NCI-H345 (cell line): ENCODE data around the gene TRERF1.
"Not testable (repeated sequence)": the region's sequence is repeated elsewhere in the genome, so short reads cannot be mapped to it uniquely, and the experiment has no call there.

Source experiments
- DNase-seq: peaks from one replicate; lab custom pipeline; 2025; lab: John Stamatoyannopoulos, UW

TRERF1 gene

GRCh38 chr6:42451333-42452170, at the start of gene TRERF1:
Gene TRERF1, minus strand, starts transcription at chr6:42451926. Its CDS starts 182,336 bp downstream, at chr6:42269590.
- peak; percentile 86 for DNase-seq

DNA sequence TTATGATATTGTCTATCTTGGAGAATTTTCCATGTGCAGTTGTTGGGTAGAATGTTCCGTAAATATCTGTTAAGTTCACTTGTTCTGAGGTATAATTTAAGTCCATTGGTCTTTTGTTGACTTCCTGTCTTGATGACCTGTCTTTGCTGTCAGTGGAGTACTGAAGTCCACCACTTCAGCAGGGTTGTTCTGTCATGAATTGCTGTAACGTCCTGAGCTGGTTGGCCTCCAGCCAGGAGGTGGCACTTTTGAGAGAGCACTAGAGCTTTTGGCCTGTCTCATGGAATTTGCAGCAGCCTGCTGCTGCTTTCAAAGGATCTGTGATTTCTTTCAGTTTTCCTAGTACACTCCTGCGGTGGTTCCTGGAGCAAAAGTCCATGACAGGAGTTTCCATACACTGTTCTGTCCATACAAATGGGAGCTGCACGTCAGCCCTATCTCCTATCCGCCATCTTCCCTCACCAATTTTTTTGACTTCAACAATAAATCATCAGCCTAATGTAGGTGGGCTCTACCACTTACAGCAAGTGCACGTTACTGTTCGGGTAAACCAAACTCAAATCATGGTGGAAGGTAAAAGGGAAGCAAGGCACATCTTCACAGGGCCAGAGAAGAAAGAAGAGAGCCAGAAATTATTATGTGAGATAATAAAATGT, 46.9 kb upstream of the TRERF1 start:
- no peak for DNase-seq

GRCh38 chr6:42493914-42494539, 42.3 kb upstream of the TRERF1 start:
- no peak for DNase-seq

GRCh38 chr6:42488129-42488528, 36.4 kb upstream of the TRERF1 start:
- DNase-seq = no peak

DNA sequence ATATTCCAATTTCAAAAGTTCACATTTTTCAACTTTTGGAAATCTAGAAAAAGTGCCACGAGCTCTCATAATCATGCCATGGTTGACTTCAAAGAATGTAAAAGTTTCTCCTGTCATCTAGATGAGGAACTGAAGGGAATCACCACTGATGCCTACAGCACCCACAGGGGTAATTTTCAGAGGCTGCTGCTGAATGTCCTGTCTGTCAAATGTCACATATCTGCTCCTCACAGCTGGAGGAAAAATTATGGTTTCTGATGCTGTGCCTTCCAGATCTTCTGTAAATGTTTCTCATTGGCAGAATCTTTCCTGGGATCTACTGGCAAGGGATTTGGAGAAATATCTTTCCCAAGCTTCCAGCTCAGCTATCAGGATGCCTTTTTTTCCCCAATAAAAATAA, 32.5 kb upstream of the TRERF1 start:
- no peak for DNase-seq

DNA sequence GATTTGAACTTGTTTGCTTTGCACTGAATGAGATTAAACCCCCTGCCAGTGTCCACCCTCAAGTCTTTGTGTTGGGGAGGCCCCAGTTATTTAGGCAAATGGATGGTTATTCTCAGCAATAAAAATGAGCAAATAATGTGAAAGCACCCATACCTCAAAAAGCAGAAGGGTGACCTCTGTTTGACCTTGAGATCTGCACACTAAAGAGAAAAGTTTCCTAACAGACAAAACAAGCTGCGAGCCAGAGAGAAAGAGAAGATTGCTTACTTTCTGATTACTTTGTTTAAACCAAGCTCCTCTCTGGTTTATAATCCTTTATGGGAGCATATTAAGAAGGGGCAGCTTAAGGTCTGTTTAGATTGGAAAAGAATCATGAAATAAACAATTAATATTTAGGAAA, 30.4 kb upstream of the TRERF1 start:
- DNase-seq = no peak

DNA sequence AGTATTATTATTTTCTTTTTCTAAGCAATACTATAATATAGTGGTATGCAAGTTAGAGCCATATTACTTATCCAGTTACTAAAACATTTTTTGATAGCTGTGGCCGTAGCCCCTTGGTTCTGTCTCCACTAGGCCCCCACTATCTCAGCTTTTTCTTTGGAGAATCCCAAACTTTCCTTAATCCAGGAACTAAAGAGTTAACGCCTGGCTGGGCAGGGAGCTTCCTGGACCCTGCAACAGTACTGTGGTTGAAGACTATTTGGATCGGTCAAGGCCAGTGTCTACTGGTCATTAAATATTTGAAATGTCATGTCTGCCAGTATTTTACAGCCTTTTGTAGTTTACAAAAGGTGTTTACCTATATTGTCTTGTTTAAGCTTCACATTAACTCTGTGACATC, 20.0 kb upstream of the TRERF1 start:
- no peak for DNase-seq

GRCh38 chr6:42471142-42471541, 19.4 kb upstream of the TRERF1 start:
- DNase-seq = no peak

GRCh38 chr6:42468273-42468672, 16.5 kb upstream of the TRERF1 start:
- DNase-seq = no peak

DNA sequence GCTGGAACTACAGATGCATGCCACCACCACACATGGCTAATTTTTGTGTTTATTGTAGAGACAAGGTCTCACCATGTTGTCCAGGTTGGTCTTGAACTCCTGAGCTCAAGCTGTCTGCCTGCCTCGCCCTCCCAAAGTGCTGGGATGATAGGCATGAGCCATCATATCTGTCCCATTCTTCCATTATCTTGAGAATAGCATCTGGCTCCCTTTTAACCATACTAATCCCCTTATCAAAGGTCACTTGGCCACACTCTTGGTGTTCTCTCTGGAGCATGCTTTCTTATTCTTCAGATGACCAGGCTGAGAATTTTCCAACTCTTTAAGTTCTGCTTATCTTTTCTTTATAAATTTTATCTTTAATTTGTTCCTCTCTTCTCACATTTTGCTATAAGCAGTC, 15.9 kb upstream of the TRERF1 start:
- no peak for DNase-seq

DNA sequence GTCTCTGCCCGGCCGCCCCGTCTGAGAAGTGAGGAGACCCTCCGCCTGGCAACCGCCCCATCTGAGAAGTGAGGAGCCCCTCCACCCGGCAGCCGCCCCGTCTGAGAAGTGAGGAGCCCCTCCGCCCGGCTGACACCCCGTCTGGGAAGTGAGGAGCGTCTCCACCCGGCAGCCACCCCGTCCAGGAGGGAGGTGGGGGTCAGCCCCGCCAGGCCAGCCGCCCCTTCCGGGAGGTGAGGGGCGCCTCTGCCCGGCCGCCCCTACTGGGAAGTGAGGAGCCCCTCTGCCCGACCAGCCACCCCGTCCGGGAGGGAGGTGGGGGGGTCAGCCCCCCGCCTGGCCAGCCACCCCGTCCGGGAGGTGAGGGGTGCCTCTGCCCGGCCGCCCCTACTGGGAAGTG, 14.7 kb upstream of the TRERF1 start:
- DNase-seq = not testable (repeated sequence)

- no peak for DNase-seq
These were observed 10.8 kb upstream of the TRERF1 start for GRCh38 chr6:42462474-42462972.

DNA sequence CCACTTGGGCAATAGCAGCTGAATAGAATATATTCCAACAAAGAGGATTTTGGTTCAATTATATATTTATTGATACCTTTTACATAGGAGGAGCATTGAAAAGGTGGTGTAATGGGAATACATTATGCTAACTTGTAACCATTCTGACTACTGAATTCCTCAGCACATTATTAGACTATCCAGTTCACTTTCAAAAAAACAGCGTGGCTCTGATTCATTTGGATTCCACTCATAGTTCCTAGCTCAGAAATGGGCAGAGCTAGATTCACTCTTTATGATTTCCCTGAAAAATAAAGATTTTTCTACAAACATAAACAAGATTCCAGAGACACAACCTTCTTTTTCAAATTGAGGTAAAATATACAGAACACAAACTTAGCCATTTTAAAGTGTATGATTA, 9.2 kb upstream of the TRERF1 start:
- DNase-seq = no peak

- no peak for DNase-seq
These were observed 8.2 kb upstream of the TRERF1 start for GRCh38 chr6:42459888-42460287.

DNA sequence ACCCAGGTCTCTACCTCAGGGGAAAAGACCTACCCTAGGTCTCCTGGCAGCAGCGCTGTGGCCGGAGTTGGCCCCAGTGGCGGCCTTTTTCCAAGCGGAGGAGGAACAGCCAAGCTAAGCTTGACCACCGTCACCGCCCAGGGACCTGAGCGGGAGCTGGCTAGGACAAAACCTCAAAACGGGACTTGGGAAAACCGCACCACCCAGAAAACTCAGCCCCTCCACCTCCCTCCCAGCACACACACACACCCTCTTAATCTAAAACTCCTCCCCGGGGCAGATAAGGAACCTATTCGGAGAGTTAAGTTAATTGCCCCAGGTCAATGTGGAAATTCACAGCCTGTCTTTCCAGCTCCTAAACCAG, 2.7 kb upstream of the TRERF1 start:
- DNase-seq = no peak

- DNase-seq = peak; percentile 8
These were observed 2.1 kb upstream of the TRERF1 start for GRCh38 chr6:42453654-42454427.

DNA sequence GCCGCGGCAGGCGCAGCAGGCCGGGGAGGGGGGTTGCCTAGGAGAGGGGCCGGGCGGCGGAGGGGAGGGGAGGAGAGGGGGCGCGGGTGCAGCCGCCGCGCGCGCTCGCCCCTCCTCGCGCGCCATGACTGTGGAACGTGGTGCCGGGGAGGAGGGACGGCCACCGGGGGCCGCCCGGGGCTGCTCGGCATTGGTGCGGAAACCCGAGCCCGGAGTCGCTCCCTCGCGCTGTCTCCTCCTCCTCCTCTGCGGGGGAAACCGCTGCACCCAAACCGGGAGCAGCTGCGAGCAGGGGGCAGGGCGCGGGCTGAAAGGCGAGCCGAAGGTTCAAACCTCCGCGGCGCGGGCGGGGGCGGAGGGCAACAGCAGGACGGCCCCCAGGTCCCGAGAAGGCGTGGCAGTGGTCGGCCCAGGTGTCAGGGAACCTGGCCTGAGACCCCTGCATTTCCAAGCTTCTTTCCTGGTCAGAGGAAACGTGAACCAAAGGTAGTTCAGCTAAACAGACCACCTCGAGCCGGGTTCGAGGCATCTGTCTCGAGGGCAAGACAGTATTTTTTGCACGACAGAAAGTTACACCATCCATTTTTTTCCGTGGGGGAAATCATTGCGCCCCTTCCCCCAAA, 1.4 kb upstream of the TRERF1 start:
- peak; percentile 85 for DNase-seq

DNA sequence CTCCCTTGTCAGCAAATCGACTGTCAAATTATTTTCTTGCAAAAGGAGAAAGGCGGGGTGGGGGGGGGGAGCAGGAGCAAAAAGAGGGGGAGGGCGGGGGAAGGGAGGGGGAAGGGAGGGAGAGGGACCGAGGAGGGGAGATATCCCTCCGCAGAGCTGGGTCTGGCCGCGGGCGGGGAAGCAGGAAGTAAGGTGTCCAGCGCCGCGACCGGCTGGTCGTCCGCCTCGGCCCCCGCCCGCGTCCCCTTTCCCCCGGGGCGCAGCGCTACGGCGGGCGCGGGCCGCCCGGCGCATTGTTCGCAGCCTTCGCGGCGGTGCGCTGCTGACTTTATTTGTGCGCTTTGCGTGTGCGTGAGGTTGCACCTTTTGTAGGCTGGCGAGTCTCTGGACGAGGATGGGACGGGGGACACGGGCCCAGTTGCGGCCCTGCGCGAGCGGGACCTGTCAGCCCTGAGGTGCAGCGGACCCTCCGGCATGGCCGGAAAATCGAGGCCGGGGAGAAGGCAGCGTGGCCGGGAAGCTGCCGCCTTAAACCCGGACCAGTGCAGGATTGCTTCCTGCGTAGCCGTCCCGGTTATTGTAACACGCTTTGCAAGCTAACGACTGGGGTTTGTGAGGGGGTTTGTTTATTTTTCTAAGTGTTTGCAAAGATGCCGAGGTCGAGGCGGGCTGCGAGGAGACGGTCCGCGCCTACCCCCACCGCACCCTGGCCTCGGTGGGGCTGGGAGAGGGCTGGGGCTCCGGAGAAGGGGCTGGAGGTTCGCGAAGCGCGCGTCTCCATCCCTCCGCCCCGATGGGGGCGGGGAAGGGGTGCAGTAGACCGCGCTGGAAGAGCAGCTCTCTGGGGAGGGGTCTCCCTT, 675 bp upstream of the TRERF1 start:
- peak; percentile 68 for DNase-seq

DNA sequence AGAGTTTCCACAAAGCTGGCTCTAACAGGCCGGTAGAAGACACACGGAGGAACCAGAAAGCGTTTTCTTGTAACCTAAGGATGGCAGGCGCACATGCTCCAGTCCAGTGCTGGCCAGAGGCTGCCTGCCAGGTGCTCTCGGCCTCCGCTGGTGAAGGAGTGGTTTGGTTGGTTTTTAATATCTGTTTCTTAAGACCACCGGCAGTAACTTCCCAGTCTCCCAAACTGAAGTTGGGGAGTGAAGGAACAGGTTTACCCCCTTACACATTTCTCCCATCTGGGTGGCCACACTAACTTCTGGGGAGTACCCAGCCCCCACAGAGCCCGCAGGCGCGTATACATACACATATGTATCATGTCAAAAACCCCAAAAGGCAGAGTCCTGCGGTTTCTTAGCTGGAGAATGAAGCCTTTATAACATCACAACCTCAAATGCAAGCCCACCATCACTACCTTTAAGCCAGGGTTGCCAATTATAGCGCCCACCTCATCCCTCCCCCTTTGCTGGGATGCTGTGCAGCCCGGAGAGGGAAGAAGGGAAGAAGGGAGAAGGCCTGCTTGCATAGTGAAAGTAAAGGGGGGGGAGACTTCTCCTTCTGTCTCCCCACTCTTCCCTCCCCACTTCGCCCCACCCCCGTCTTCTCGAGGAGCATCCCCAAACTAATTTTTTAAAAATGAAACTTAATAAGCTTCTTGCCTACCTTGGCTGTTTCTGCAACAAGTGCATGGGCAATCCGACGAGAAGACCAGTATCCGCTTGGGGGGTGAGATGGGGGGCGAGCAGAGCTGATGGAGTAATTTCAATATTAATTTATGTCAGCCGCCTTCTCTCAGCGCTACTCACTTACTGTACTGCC, 1.0 kb downstream of the TRERF1 start:
- DNase-seq = no peak
